Measurements from ENCODE around the gene IL18R1. TPM values are rescaled to one million over a fixed set of nuclear protein-coding genes. Genes with fewer than 3 reads are reported as not detected.

The IL18R1 gene
- total and polyA plus RNA-seq, 2 donors (not counting 3 experiments of a cell fraction or from before 2014, with no cell fraction given), result 2.9 to 3.6 TPM

DNA sequence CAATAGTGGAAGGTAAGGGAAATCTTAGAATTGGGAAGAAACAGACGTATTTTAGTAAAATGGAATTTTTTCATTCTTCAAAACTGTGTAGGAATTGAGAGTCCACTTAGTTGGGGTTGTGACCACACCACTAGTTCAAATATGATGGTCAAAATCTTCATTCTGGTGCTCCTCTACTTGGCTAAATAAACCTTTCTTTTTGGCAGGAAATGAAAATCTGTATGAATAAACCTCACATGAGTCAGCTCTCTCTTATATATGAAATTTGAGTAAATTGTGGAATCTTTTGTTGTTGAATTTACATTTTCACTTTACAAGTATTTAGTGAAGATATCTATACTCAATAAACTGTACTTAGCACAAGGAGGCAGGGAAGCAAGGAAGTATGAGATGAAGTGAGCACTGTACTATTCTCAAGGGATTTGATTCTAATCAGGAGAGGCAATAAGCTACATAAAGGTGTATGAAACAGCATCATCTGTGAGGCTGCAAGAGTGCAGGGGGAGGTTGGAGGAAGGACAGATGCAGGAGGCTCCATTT is 20.5 kb downstream of the IL18R1 start:
- BruUV-seq (replicated peaks), result no TSS peak
- TF ChIP-seq POLR2AphosphoS5 (IDR thresholded peaks at IDR 0.05; ENCODE audit: insufficient read depth, low read depth, low read length) (no peak), POLR2A (IDR thresholded peaks at IDR 0.05; ENCODE audit: low read depth, low read length) (no peak), MAX (IDR thresholded peaks at IDR 0.05; ENCODE audit: insufficient read depth, insufficient read length) (no peak), MYC (IDR thresholded peaks at IDR 0.05; ENCODE audit: low read depth, low read length) (no peak), EZH2 (IDR thresholded peaks at IDR 0.05; ENCODE audit: borderline replicate concordance, low read depth, low read length, severe bottlenecking) (no peak), JUN (IDR thresholded peaks at IDR 0.05; ENCODE audit: borderline replicate concordance, insufficient read depth, insufficient read length, low read depth) (no peak), GATA2 (IDR thresholded peaks at IDR 0.05; ENCODE audit: insufficient read depth, insufficient read length, low read depth, low read length) (no peak), FOS (IDR thresholded peaks at IDR 0.05; ENCODE audit: borderline replicate concordance, insufficient read depth, low read length) (no peak)
- TF ChIP-seq, protein P1, sequence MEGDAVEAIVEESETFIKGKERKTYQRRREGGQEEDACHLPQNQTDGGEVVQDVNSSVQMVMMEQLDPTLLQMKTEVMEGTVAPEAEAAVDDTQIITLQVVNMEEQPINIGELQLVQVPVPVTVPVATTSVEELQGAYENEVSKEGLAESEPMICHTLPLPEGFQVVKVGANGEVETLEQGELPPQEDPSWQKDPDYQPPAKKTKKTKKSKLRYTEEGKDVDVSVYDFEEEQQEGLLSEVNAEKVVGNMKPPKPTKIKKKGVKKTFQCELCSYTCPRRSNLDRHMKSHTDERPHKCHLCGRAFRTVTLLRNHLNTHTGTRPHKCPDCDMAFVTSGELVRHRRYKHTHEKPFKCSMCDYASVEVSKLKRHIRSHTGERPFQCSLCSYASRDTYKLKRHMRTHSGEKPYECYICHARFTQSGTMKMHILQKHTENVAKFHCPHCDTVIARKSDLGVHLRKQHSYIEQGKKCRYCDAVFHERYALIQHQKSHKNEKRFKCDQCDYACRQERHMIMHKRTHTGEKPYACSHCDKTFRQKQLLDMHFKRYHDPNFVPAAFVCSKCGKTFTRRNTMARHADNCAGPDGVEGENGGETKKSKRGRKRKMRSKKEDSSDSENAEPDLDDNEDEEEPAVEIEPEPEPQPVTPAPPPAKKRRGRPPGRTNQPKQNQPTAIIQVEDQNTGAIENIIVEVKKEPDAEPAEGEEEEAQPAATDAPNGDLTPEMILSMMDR (IDR thresholded peaks at IDR 0.05; ENCODE audit: extremely low read depth in 1 of 2, insufficient read depth in 1 of 2, low read depth in 1 of 2, low read length in 2 of 2), result no peak

More for the DNA sequence above, 20.5 kb downstream of the IL18R1 start:
- POLR2A ChIA-PET, result no interaction called here
- intact Hi-C loops (cut with micrococcal nuclease) (no loop called here), dilution Hi-C loops (cut with MboI; ENCODE audit: extremely low pct_ligation_motif_present, low sequenced_read_pairs) (no loop called here)
- CTCF ChIA-PET, result interaction anchor here (1.7 kb wide), 1 partner anchor 135 kb away, joined by 6 read pairs; no protein-coding TSS in a partner anchor
- Histone ChIP-seq H3K4me2 (ENCODE audit: insufficient read depth, low read length) (no peak overlapping the region), H3K9me1 (replicated peaks; ENCODE audit: control insufficient read depth, extremely low read depth, insufficient read depth, low read length) (no peaks in the 10 kb centered on the region), H3K79me2 (ENCODE audit: control insufficient read depth, insufficient read depth, low read length) (no peaks in the 10 kb centered on the region), H3K9me3 (replicated peaks; ENCODE audit: control insufficient read depth, insufficient read depth, low read length) (no peaks in the 10 kb centered on the region), H3K27me3 (ENCODE audit: control insufficient read depth in 2 of 2, insufficient read depth in 2 of 2, low read length in 2 of 2) (no peaks in the 10 kb centered on the region), H2AFZ (ENCODE audit: low read depth, low read length) (no peak overlapping the region), H3K36me3 (ENCODE audit: control insufficient read depth in 2 of 2, extremely low read depth in 1 of 2, insufficient read depth in 2 of 2, low read length in 2 of 2) (no peaks in the 10 kb centered on the region), H3K27ac (ENCODE audit: insufficient read depth, low read depth, low read length) (no peak overlapping the region), H3K4me3 (replicated peaks in 1 of 3; ENCODE audit: insufficient read depth in 1 of 3, low read depth in 1 of 3, low read length in 3 of 3) (no peak overlapping the region), H4K20me1 (replicated peaks; ENCODE audit: control insufficient read depth, extremely low read depth, insufficient read depth, low read length) (no peaks in the 10 kb centered on the region), H3K9ac (replicated peaks; ENCODE audit: extremely low read depth, insufficient read depth, low read length) (no peak overlapping the region), H3K4me1 (ENCODE audit: control insufficient read depth, extremely low read depth, insufficient read depth, low read length) (no peaks in the 10 kb centered on the region)
- no peak for FAIRE-seq
- no peak for DNase-seq (ENCODE audit: low read depth, low spot score)

All from endothelial cell of umbilical vein (primary cell).